ENCODE results near the gene TMEM255A. TPM values are rescaled to one million over a fixed set of nuclear protein-coding genes. Genes with fewer than 3 reads are reported as not detected.

TMEM255A gene
- total RNA-seq, 2 donors from 2014 or later: 0.22 to 0.35 TPM

DNA sequence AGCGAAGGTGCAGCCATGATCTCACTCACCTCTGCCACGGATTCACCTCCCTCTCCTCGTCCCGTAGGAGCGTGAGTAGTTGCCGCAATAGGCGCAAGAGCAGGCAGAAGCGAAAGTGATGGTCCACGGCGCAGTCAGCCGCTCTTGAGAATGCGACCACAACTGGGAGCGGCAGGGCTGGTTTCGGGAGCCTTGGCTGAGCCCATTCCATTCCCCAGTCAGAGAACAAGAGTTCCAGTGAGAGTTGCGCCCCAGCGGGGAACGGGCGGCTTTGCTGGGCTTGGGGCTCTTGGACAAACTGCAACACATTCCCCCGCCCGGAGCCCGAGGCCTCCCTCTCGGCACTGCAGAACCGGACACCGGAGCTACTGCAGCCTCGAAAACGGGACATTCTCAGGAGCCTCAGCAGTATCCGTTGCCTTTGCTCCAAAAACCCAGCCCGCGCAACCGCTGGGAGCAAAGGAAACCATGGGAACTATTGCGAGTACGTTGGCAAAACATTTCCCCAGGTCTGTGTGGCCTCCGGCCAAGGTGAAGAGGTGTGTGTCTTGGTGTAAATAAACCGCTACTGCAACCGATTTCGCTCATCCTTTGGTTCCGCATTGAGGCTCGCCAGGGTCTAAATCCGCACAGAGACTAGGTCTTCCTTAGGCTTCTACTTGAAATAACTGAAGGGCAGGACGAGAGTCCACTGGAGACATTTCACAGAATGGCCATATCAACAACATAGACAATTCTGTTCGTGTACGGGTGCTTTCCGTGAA, 66.3 kb downstream of the TMEM255A start:
- Histone ChIP-seq H3K4me3 (ENCODE audit: low read length) (peak overlapping the region; percentile 89), H3K27ac (ENCODE audit: low read depth, low read length) (peak overlapping the region; percentile 58), H3K4me1 (ENCODE audit: control insufficient read depth, insufficient read depth, low read length) (no peaks in the 10 kb centered on the region), H3K27me3 (ENCODE audit: control insufficient read depth, insufficient read depth, low read length, poor library complexity, severe bottlenecking) (peaks cover 34% of the 10 kb centered on the region), H3K36me3 (ENCODE audit: control insufficient read depth, insufficient read depth, low read length) (no peaks in the 10 kb centered on the region), H3K9ac (ENCODE audit: extremely low read depth, low read length, poor library complexity, severe bottlenecking) (peak overlapping the region; percentile 87), H3K9me3 (ENCODE audit: control insufficient read depth, low read length) (no peaks in the 10 kb centered on the region)
- peaks cover 31% of the 10 kb centered on the region for H3K9me3 Mint-ChIP-seq
- H3K4me1 Mint-ChIP-seq: peaks cover 13% of the 10 kb centered on the region
- H3K27me3 Mint-ChIP-seq (ENCODE audit: insufficient read depth): peaks cover 31% of the 10 kb centered on the region
- H3K27ac Mint-ChIP-seq: peak overlapping the region; percentile 95
- H3K36me3 Mint-ChIP-seq (ENCODE audit: low read depth): no peaks in the 10 kb centered on the region
- 0% methylated on average over 12 to 40 of the region's 43 CpGs for WGBS, 2 experiments (ENCODE audit: insufficient coverage in 1 of 2, insufficient read length in 1 of 2)
- TF ChIP-seq, protein P1, sequence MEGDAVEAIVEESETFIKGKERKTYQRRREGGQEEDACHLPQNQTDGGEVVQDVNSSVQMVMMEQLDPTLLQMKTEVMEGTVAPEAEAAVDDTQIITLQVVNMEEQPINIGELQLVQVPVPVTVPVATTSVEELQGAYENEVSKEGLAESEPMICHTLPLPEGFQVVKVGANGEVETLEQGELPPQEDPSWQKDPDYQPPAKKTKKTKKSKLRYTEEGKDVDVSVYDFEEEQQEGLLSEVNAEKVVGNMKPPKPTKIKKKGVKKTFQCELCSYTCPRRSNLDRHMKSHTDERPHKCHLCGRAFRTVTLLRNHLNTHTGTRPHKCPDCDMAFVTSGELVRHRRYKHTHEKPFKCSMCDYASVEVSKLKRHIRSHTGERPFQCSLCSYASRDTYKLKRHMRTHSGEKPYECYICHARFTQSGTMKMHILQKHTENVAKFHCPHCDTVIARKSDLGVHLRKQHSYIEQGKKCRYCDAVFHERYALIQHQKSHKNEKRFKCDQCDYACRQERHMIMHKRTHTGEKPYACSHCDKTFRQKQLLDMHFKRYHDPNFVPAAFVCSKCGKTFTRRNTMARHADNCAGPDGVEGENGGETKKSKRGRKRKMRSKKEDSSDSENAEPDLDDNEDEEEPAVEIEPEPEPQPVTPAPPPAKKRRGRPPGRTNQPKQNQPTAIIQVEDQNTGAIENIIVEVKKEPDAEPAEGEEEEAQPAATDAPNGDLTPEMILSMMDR (conservative IDR thresholded peaks at IDR 0.05): no peak
- H3K4me3 Mint-ChIP-seq: peak overlapping the region; percentile 85
- peak; percentile 88 for DNase-seq

DNA sequence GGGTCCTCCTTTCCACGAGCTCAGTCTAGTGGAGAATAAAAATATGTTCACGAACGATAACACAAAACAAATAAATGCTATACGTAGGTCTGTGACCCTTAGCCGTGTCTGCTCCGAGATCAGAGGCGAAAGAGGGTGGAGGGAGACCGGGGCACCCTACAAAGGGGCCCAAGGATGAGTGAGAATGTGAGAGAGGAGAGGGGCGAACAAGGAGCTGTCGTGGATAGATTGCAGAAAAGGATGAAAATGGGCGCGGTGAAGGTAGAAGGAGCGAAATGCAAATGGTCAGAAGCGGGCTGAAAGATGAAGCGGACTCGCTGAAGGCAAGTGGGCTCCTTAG, 66.9 kb downstream of the TMEM255A start:
- no peaks in the 10 kb centered on the region for H3K4me1 ChIP-seq (ENCODE audit: control insufficient read depth, insufficient read depth, low read length)
- H3K4me3 ChIP-seq (ENCODE audit: low read length): peak overlapping the region; percentile 89
- H3K9ac ChIP-seq (ENCODE audit: extremely low read depth, low read length, poor library complexity, severe bottlenecking): peak overlapping the region; percentile 87
- TF ChIP-seq, protein P1 (conservative IDR thresholded peaks at IDR 0.05): no peak
- H3K36me3 ChIP-seq (ENCODE audit: control insufficient read depth, insufficient read depth, low read length): peaks cover 4% of the 10 kb centered on the region
- peak overlapping the region; percentile 95 for H3K27ac Mint-ChIP-seq
- peaks cover under 1% of the 10 kb centered on the region for H3K36me3 Mint-ChIP-seq (ENCODE audit: low read depth)
- H3K9me3 Mint-ChIP-seq: peaks cover 33% of the 10 kb centered on the region
- DNase-seq: no peak
- H3K4me3 Mint-ChIP-seq: peak overlapping the region; percentile 85
- 1% methylated on average over 14 of the region's 16 CpGs; no CpG with 5 or more reads in 1 of the 2 experiments for WGBS, 2 experiments (ENCODE audit: insufficient coverage in 1 of 2, insufficient read length in 1 of 2)
- H3K27me3 Mint-ChIP-seq (ENCODE audit: insufficient read depth): peaks cover 30% of the 10 kb centered on the region
- no peaks in the 10 kb centered on the region for H3K9me3 ChIP-seq (ENCODE audit: control insufficient read depth, low read length)
- H3K27ac ChIP-seq (ENCODE audit: low read depth, low read length): no peak overlapping the region
- H3K4me1 Mint-ChIP-seq: peaks cover 13% of the 10 kb centered on the region
- H3K27me3 ChIP-seq (ENCODE audit: control insufficient read depth, insufficient read depth, low read length, poor library complexity, severe bottlenecking): peaks cover 33% of the 10 kb centered on the region

DNA sequence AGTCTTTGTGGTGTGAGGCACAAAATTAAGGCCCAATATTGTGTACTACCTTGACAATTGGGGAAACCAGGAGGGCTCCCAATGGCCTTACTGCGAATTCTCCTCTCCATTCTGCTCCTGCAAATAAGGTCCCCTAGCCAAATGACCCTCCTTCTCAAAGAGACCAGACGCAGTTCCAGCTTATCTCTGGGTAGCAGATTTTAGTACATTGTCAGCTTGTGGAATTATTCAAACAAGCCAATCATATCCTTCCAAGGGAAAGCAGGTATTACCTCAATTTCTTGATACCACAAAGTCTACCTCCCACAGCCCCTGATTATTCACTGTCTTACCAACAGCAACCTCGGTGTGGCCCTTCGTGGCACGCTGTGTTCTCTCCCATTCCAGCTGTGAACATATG, 68.4 kb downstream of the TMEM255A start:
- 93% methylated on average over 5 of the region's 5 CpGs; no CpG with 5 or more reads in 1 of the 2 experiments for WGBS, 2 experiments (ENCODE audit: insufficient coverage in 1 of 2, insufficient read length in 1 of 2)
- peaks cover 8% of the 10 kb centered on the region for H3K36me3 ChIP-seq (ENCODE audit: control insufficient read depth, insufficient read depth, low read length)
- no peak overlapping the region for H3K9ac ChIP-seq (ENCODE audit: extremely low read depth, low read length, poor library complexity, severe bottlenecking)
- Mint-ChIP-seq H3K9me3 (peaks cover 39% of the 10 kb centered on the region), H3K27ac (no peak overlapping the region), H3K36me3 (ENCODE audit: low read depth) (peaks cover 9% of the 10 kb centered on the region), H3K4me3 (peak overlapping the region; percentile 85), H3K4me1 (peaks cover 13% of the 10 kb centered on the region), H3K27me3 (ENCODE audit: insufficient read depth) (peaks cover 15% of the 10 kb centered on the region)
- no peak for DNase-seq
- H3K27me3 ChIP-seq (ENCODE audit: control insufficient read depth, insufficient read depth, low read length, poor library complexity, severe bottlenecking): peaks cover 17% of the 10 kb centered on the region
- TF ChIP-seq, protein P1 (conservative IDR thresholded peaks at IDR 0.05): no peak
- no peak overlapping the region for H3K27ac ChIP-seq (ENCODE audit: low read depth, low read length)
- H3K4me1 ChIP-seq (ENCODE audit: control insufficient read depth, insufficient read depth, low read length): no peaks in the 10 kb centered on the region
- H3K4me3 ChIP-seq (ENCODE audit: low read length): peak overlapping the region; percentile 89
- no peaks in the 10 kb centered on the region for H3K9me3 ChIP-seq (ENCODE audit: control insufficient read depth, low read length)

All from endodermal cell (in vitro differentiated cells).